PC-3 (cell line): ENCODE data around the gene HOXA9. TPM values are rescaled to one million over a fixed set of nuclear protein-coding genes. Genes with fewer than 3 reads are reported as not detected.

Experiments
- ATAC-seq: fragments of 200-7000 bp; cut with Tn5 transposase; 2 replicates; pipeline ENCODE4 v1.9.1; 2020; ENCODE audit warnings: mild to moderate bottlenecking, moderate library complexity
- BruUV-seq: library from RNA; stranded (reverse); fragments of 400-500 nt; replicated peaks from 2 replicates; lab custom pipeline; 2021; lab: Mats Ljungman, UMichigan
- CTCF ChIA-PET: fragments of 300-600 bp; sonication (Branson Sonifier 250); formaldehyde crosslinking; loops from one replicate; lab custom pipeline; 2022; ENCODE audit warnings: antibody characterized with exemption; lab: Charles Lee
- POLR2A ChIA-PET: fragments of 300-600 bp; sonication (Branson Sonifier 250); formaldehyde crosslinking; loops from one replicate; lab custom pipeline; 2022; ENCODE audit warnings: antibody characterized with exemption; ENCODE audit not compliant: unreplicated experiment; lab: Charles Lee
- DNase-seq: peaks from one replicate; pipeline ENCODE4 v3.0.0-alpha.2; 2015
- H2AFZ ChIP-seq: fragments of 300-600 bp; sonication (generic); 2 replicates; pipeline ENCODE4 v1.6.0; 2016; ENCODE audit warnings: antibody characterized with exemption, low read length
- H3F3A ChIP-seq: fragments of 300-600 bp; sonication (generic); one replicate; pipeline ENCODE4 v1.6.0; 2017; ENCODE audit warnings: antibody characterized with exemption, low read length, control low read depth, mild to moderate bottlenecking; ENCODE audit not compliant: unreplicated experiment
- H3K27ac ChIP-seq: fragments of 300-600 bp; sonication (generic); 2 replicates; pipeline ENCODE4 v1.5.1; 2016; ENCODE audit warnings: mild to moderate bottlenecking, low read length
- H3K27me3 ChIP-seq: fragments of 300-600 bp; sonication (generic); 2 replicates; pipeline ENCODE4 v1.6.1; 2016; ENCODE audit warnings: low read length, mixed read lengths
- H3K36me3 ChIP-seq: fragments of 300-600 bp; sonication (generic); 2 replicates; pipeline ENCODE4 v1.6.1; 2016; ENCODE audit warnings: low read depth, mixed run types, low read length, mixed read lengths
- H3K4me1 ChIP-seq: fragments of 300-600 bp; sonication (generic); 2 replicates; pipeline ENCODE4 v1.5.1; 2016; ENCODE audit warnings: low read length; ENCODE audit not compliant: insufficient read depth
- H3K4me2 ChIP-seq: fragments of 300-600 bp; sonication (generic); 2 replicates; pipeline ENCODE4 v1.6.0; 2016; ENCODE audit warnings: low read length
- H3K4me3 ChIP-seq: fragments of 300-600 bp; sonication (generic); 2 replicates; pipeline ENCODE4 v1.5.1; 2016; ENCODE audit warnings: mild to moderate bottlenecking, low read length, mixed read lengths
- H3K79me2 ChIP-seq: fragments of 300-600 bp; sonication (generic); 2 replicates; pipeline ENCODE4 v1.6.1; 2017; ENCODE audit warnings: low read length, mixed read lengths
- H3K9ac ChIP-seq: fragments of 300-600 bp; sonication (generic); 2 replicates; pipeline ENCODE4 v1.6.0; 2016; ENCODE audit warnings: mild to moderate bottlenecking, low read length
- H3K9me2 ChIP-seq: fragments of 300-600 bp; sonication (generic); replicated peaks from 2 replicates; pipeline ENCODE4 v1.6.1; 2016; ENCODE audit warnings: mixed run types, low read length, mixed read lengths
- H3K9me3 ChIP-seq: fragments of 300-600 bp; sonication (generic); 2 replicates; pipeline ENCODE4 v1.6.1; 2016; ENCODE audit warnings: low read length, mixed read lengths
- H4K20me1 ChIP-seq: fragments of 300-600 bp; sonication (generic); 2 replicates; pipeline ENCODE4 v1.6.1; 2016; ENCODE audit warnings: low read length, mixed read lengths
- EZH2 ChIP-seq: fragments of 300-600 bp; sonication (generic); IDR thresholded peaks from one replicate; pipeline ENCODE4 v1.6.1; 2017; ENCODE audit warnings: antibody characterized with exemption, mild to moderate bottlenecking, low read length; ENCODE audit not compliant: unreplicated experiment
- EZH2phosphoT487 ChIP-seq: fragments of 300-600 bp; sonication (generic); IDR thresholded peaks from 2 replicates; pipeline ENCODE4 v1.6.1; 2018; ENCODE audit warnings: mild to moderate bottlenecking, antibody characterized with exemption, low read length, borderline replicate concordance
- intact Hi-C: fragments of 100-400 bp; cut with micrococcal nuclease; formaldehyde crosslinking; loops from 2 replicates; pipeline ENCODE4 v1.9.0; 2023
- total RNA-seq: library from RNA; depleted of rRNA; stranded (reverse); fragments of >200 nt; gene quantifications from 2 replicates; pipeline ENCODE4 v1.2.3, GENCODE V29; 2014
- TF ChIP-seq, protein P1 (sequence below): fragments of 300-600 bp; sonication (generic); conservative IDR thresholded peaks from 2 replicates; pipeline ENCODE4 v1.5.1; 2017; ENCODE audit warnings: antibody characterized with exemption, low read depth, mild to moderate bottlenecking, low read length

Gene HOXA9
- total RNA-seq, 1 experiment from 2014 or later = 69.0 TPM

GRCh38 chr7:27139334-27140125, 25.8 kb downstream of the HOXA9 start:
- ATAC-seq = no peak

GRCh38 chr7:27138985-27139333, 26.4 kb downstream of the HOXA9 start:
- Histone ChIP-seq H3K4me2 (no peak overlapping the region), H3F3A (no peaks in the 10 kb centered on the region), H3K27me3 (no peaks in the 10 kb centered on the region), H3K79me2 (no peaks in the 10 kb centered on the region), H2AFZ (no peak overlapping the region), H4K20me1 (no peaks in the 10 kb centered on the region), H3K27ac (no peak overlapping the region), H3K36me3 (no peaks in the 10 kb centered on the region; the same call in 1 of the 2 replicates), H3K9me2 (no peaks in the 10 kb centered on the region), H3K9ac (no peak overlapping the region), H3K9me3 (no peaks in the 10 kb centered on the region), H3K4me1 (peaks cover 23% of the 10 kb centered on the region), H3K4me3 (no peak overlapping the region)
- CTCF ChIA-PET = no interaction called here
- ATAC-seq (no peak), DNase-seq (no peak)
- BruUV-seq = no TSS peak
- TF ChIP-seq EZH2 (no peak), EZH2phosphoT487 (no peak)
- TF ChIP-seq, protein P1, sequence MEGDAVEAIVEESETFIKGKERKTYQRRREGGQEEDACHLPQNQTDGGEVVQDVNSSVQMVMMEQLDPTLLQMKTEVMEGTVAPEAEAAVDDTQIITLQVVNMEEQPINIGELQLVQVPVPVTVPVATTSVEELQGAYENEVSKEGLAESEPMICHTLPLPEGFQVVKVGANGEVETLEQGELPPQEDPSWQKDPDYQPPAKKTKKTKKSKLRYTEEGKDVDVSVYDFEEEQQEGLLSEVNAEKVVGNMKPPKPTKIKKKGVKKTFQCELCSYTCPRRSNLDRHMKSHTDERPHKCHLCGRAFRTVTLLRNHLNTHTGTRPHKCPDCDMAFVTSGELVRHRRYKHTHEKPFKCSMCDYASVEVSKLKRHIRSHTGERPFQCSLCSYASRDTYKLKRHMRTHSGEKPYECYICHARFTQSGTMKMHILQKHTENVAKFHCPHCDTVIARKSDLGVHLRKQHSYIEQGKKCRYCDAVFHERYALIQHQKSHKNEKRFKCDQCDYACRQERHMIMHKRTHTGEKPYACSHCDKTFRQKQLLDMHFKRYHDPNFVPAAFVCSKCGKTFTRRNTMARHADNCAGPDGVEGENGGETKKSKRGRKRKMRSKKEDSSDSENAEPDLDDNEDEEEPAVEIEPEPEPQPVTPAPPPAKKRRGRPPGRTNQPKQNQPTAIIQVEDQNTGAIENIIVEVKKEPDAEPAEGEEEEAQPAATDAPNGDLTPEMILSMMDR = no peak
- intact Hi-C loops = no loop called here
- POLR2A ChIA-PET = no interaction called here

More at GRCh38 chr7:27139334-27140125, 25.8 kb downstream of the HOXA9 start:
- H3K4me2 ChIP-seq = no peak overlapping the region
- H3K27ac ChIP-seq = no peak overlapping the region
- H3K9me2 ChIP-seq = no peaks in the 10 kb centered on the region
- H3K9ac ChIP-seq = no peak overlapping the region
- no TSS peak for BruUV-seq
- H3F3A ChIP-seq = no peaks in the 10 kb centered on the region
- H3K27me3 ChIP-seq = no peaks in the 10 kb centered on the region
- no peaks in the 10 kb centered on the region for H3K9me3 ChIP-seq
- DNase-seq = no peak
- no peaks in the 10 kb centered on the region for H4K20me1 ChIP-seq
- intact Hi-C loops = no loop called here
- POLR2A ChIA-PET = no interaction called here
- TF ChIP-seq EZH2phosphoT487 (no peak), EZH2 (no peak)
- TF ChIP-seq, protein P1 = no peak
- no peak overlapping the region for H3K4me3 ChIP-seq
- H3K4me1 ChIP-seq = peaks cover 20% of the 10 kb centered on the region
- no peaks in the 10 kb centered on the region for H3K79me2 ChIP-seq
- peaks cover 6% of the 10 kb centered on the region; the same call in 1 of the 2 replicates for H3K36me3 ChIP-seq
- CTCF ChIA-PET = no interaction called here
- no peak overlapping the region for H2AFZ ChIP-seq

GRCh38 chr7:27138472-27138871, 26.9 kb downstream of the HOXA9 start:
- DNase-seq (no peak), ATAC-seq (no peak)
- Histone ChIP-seq H3K79me2 (peaks cover 4% of the 10 kb centered on the region; the same call in 1 of the 2 replicates), H2AFZ (no peak overlapping the region), H3K4me2 (no peak overlapping the region), H4K20me1 (no peaks in the 10 kb centered on the region), H3K36me3 (no peaks in the 10 kb centered on the region; the same call in 1 of the 2 replicates), H3K9me2 (no peaks in the 10 kb centered on the region), H3K9me3 (no peaks in the 10 kb centered on the region), H3K4me1 (peaks cover 28% of the 10 kb centered on the region), H3K4me3 (no peak overlapping the region), H3K9ac (no peak overlapping the region), H3K27ac (no peak overlapping the region), H3K27me3 (no peaks in the 10 kb centered on the region), H3F3A (no peaks in the 10 kb centered on the region)
- TF ChIP-seq, protein P1 = no peak
- no peak for TF ChIP-seq EZH2
- TF ChIP-seq EZH2phosphoT487 = no peak
- ChIA-PET POLR2A (no interaction called here), CTCF (no interaction called here)
- intact Hi-C loops = no loop called here
- no TSS peak for BruUV-seq
